ENCODE results near the gene DNAAF9.

The DNAAF9 gene

DNA sequence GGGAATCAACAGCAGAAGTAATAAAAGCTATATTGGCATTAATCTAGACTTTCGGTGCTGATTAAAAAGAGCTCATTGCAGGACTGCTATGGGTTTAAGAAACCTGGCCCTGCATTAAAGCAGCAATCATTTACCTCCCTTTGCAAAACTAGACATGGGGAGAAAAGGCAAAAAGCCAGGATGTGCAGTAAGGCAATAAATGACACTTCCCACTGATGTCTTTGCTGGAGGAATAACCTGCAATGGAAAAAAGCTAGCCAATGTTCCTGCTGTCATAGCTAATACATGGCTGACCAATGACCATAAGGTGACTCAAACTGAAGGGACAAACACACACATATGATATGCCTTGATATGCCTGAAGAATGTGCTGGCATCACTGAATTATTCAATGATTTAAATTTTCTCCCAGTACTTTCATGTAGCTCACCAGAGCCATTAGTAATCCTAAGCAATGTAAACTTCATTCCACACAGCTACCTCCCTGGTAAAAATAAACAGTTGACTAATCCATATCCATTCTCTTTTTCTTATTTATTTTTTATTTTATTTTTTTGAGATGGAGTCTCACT lies 8.7 kb downstream of the DNAAF9 start:
- TF ChIP-seq, protein P1, sequence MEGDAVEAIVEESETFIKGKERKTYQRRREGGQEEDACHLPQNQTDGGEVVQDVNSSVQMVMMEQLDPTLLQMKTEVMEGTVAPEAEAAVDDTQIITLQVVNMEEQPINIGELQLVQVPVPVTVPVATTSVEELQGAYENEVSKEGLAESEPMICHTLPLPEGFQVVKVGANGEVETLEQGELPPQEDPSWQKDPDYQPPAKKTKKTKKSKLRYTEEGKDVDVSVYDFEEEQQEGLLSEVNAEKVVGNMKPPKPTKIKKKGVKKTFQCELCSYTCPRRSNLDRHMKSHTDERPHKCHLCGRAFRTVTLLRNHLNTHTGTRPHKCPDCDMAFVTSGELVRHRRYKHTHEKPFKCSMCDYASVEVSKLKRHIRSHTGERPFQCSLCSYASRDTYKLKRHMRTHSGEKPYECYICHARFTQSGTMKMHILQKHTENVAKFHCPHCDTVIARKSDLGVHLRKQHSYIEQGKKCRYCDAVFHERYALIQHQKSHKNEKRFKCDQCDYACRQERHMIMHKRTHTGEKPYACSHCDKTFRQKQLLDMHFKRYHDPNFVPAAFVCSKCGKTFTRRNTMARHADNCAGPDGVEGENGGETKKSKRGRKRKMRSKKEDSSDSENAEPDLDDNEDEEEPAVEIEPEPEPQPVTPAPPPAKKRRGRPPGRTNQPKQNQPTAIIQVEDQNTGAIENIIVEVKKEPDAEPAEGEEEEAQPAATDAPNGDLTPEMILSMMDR (IDR thresholded peaks at IDR 0.05; ENCODE audit: control extremely low read depth, extremely low read depth, low read depth, missing control alignments): no peak

DNA sequence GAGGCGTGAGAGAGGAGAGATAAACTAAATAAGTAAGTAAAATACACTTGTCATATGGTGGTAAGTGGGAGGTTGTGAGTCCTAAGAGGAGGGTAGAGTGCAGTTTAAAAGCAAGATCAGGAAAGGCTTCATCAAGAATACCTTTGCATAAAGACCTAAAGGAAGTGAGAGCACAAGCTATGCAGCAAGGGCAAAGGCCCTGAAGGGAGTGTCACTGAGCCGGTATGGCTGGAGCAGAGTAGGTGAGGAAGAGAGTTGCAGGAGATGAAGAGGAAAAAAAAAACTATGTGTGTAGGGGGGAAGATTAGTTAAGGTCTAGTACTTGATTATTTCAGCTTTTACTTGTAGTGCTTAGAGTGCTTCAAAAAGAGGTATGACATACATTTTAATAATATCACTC lies 11.0 kb downstream of the DNAAF9 start:
- TF ChIP-seq, protein P1 (IDR thresholded peaks at IDR 0.05; ENCODE audit: control extremely low read depth, extremely low read depth, low read depth, missing control alignments): no peak

More for the DNA sequence above, 8.7 kb downstream of the DNAAF9 start:
- ChIA-PET CTCF (interaction anchor here (2.0 kb wide), 1 partner anchor 17 kb away, joined by 6 read pairs; no protein-coding TSS in a partner anchor), POLR2A (no interaction called here)
- DNase-seq (ENCODE audit: extremely low spot score): no peak

DNA sequence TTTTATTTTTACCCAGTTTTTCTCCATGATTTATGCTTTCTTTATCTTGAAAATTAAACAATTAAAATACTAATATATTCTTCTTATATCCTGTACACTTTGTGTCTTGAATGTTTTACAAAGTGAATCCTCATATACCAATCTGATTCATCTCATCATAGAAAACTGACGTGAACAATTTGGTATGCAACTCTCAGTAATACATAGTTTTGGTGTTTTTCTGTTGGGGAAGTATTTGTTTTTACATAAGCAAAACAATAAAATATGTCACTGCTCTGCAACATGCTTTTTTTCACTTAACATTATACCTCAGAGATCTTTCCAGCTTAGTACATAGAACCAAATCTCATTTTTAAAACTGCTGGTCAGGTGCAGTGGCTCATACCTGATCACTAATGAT lies 14.7 kb downstream of the DNAAF9 start:
- ChIA-PET POLR2A (no interaction called here), CTCF (interaction anchor here (1.0 to 1.6 kb wide), 3 partner anchors 9 to 16 kb away, joined by 3 to 4 read pairs (median 3); no protein-coding TSS in a partner anchor)
- DNase-seq (ENCODE audit: extremely low spot score): no peak
- TF ChIP-seq, protein P1 (IDR thresholded peaks at IDR 0.05; ENCODE audit: control extremely low read depth, extremely low read depth, low read depth, missing control alignments): no peak

More for the DNA sequence above, 11.0 kb downstream of the DNAAF9 start:
- POLR2A ChIA-PET: no interaction called here
- DNase-seq (ENCODE audit: extremely low spot score): no peak
- CTCF ChIA-PET: no interaction called here

DNA sequence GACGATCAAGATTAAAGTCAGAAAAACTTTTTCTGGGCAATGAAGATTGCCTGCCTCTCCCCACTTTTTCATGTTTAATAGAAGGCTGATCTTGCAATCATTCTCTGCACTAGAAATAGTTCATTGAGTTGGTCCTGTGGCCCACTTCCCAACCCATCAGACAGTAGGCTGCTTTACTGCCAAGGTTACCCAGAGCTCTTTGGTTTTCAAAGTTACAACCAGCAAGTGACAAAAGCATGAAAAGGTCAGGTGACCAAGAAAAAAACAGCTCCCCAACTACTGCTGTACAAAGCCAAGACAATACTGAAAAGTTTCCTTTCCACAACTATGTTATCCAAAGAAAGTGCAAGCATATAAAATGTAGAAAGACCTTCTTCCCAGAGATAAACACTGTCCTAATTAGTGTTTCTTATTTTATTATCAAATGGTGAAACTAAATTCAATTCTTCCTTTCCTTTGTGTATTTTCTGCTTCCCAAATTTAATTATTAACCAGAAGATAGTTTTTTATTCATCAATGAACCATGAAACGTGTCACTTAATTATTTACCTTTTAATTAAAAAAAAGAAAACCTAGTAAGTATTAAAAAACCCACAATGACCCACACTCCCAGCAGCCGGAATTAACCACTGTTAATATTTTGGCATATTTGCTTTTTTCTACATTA lies 16.6 kb downstream of the DNAAF9 start:
- CTCF ChIA-PET: no interaction called here
- POLR2A ChIA-PET: no interaction called here
- no peak for DNase-seq (ENCODE audit: extremely low spot score)
- TF ChIP-seq, protein P1 (IDR thresholded peaks at IDR 0.05; ENCODE audit: control extremely low read depth, extremely low read depth, low read depth, missing control alignments): no peak

DNA sequence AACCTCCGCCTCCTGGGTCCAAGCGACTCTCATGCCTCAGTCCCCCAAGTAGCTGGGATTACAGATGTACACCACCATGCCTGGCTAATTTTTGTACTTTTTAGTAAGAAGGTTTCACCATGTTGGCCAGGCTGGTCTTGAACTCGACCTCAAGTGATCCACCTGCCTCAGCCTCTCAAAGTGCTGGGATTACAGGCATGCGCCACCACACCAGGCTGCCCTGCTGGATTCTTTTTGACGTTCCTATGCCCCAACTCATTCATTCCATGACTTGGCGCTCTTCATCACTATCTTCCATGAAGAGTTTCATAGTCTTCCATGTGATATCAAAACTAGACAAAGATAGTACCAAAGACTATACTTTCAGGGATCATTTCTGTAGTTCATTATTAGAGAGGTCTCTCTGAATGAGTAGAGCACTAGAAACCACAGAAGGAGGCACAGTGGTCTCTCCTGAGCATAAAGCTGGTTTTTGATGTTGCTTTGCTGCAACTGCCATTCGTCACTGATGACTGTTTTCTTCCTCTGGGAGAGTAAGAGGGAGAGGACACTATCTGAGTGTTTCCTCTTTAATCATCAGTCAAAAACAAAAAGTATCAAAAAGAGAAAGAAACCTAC lies 23.5 kb downstream of the DNAAF9 start:
- TF ChIP-seq, protein P1 (IDR thresholded peaks at IDR 0.05; ENCODE audit: control extremely low read depth, extremely low read depth, low read depth, missing control alignments): no peak
- POLR2A ChIA-PET: no interaction called here
- CTCF ChIA-PET: no interaction called here
- DNase-seq (ENCODE audit: extremely low spot score): no peak

DNA sequence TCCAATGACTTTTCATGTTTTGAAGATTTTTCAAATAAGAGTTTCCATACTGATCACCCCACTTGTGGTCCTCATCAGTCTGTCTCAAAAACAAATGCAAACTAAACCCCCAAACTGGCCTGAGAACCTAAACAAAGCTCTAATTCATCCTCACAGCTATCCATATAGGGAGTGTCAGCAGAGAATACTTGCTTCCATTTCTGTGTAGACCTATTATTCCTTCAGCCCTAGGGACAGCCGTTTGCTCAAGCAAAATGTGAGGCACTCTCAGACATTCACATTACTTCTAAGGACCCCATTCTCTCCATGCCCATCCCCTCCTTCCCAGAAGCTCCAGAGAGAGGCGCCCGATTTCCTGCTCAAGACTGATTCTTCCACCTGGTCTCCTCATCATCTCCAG lies 24.6 kb downstream of the DNAAF9 start:
- POLR2A ChIA-PET: no interaction called here
- DNase-seq (ENCODE audit: extremely low spot score): no peak
- CTCF ChIA-PET: no interaction called here
- TF ChIP-seq, protein P1 (IDR thresholded peaks at IDR 0.05; ENCODE audit: control extremely low read depth, extremely low read depth, low read depth, missing control alignments): no peak

Measured in GM10248 (cell line).